HAP-1 (cell line): ENCODE results near the gene ZNF148.

Source experiments
- DNase-seq, 2 experiments: peaks; one replicate each; pipeline ENCODE4 v3.0.0-alpha.2; 2016 to 2020; ENCODE audit warnings: low spot score in 2 of 2
- H3K27me3 ChIP-seq: fragments of 250-450 bp; sonication (Bioruptor Pico); 2 replicates; pipeline ENCODE4 v1.5.1; 2020; ENCODE audit warnings: low read depth, mild to moderate bottlenecking, moderate library complexity
- H3K36me3 ChIP-seq: fragments of 250-450 bp; sonication (Bioruptor Pico); replicated peaks from 2 replicates; pipeline ENCODE4 v1.5.1; 2020; ENCODE audit warnings: mild to moderate bottlenecking
- H3K4me1 ChIP-seq: fragments of 250-450 bp; sonication (Bioruptor Pico); 2 replicates; pipeline ENCODE4 v1.5.1; 2020; ENCODE audit warnings: mild to moderate bottlenecking
- H3K4me3 ChIP-seq: fragments of 250-450 bp; sonication (Bioruptor Pico); 2 replicates; pipeline ENCODE4 v1.5.1; 2020; ENCODE audit warnings: mild to moderate bottlenecking, moderate library complexity
- H3K9me3 ChIP-seq: fragments of 250-450 bp; sonication (Bioruptor Pico); 2 replicates; pipeline ENCODE4 v1.5.1; 2020; ENCODE audit warnings: mild to moderate bottlenecking, moderate library complexity
- in situ Hi-C: fragments of 300-500 bp; cut with MboI; formaldehyde crosslinking; loops from 3 replicates; pipeline ENCODE4 v1.14.3; 2020; ENCODE audit warnings: low sequenced_read_pairs, inconsistent platforms, mixed read lengths

Gene ZNF148

DNA sequence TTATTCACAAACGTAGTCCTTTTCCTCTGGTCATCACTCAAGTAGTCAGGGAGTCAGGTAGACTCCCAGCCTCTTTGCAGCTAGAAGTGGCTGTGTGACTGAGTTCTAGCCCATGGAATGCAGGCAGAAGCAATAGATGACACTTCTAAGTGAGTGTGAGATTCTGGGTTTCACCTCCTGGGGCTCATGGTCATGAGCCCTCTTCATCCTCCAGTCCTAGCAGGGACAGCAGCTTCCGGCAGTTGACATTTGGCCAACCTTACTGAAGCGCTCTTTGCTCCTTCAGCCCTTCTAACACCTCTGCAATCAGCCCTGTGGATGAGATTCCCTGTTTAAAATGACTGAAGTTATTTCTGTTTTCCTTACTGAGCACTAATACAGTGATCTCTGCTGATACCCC is 184.3 kb downstream of the ZNF148 start:
- no peaks in the 10 kb centered on the region for H3K4me1 ChIP-seq
- H3K27me3 ChIP-seq, result no peaks in the 10 kb centered on the region
- H3K4me3 ChIP-seq, result no peak overlapping the region
- no peak for DNase-seq
- in situ Hi-C loops, result no loop called here
- no peaks in the 10 kb centered on the region for H3K36me3 ChIP-seq
- H3K9me3 ChIP-seq, result no peaks in the 10 kb centered on the region

DNA sequence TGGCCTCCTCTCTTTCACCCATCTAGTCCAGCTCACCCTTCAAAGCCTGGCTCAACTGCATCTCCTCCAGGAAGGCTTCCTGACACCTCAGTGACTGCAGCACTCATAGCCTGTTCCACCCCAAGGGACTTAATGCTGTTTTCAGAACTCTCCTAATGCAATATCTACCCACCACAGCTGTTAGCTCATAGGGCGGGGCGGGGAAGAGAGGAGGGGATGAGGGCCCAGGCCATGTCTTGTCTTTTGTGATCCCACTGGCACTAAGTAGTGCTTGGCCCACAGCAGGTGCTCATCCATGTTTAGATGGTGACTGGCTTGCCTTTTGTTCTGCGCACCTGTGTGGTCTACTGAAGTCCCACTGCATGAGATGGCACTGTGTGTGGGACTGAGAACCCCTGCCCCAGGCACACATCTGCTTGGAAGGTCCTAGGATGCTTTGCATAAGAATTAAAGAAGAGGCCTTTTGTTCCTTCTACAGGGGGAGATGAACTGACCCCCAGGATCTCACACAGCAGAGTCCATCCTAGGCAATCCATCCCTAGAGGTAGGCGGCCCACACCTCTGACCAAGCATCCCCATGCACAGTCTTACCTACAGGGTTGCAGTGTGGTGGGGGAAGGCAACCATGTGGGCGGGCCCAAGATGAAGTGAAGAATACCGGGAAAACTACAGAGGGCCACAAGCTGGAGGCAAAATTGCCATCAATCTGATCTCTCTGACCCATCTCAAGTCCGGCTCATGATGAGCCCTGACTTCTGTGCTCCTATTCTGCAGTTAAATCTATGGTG is 185.6 kb downstream of the ZNF148 start:
- Histone ChIP-seq H3K4me1 (0 out of 2 replicates have a peak, but pooled peaks cover 2% of the 10 kb centered on the region), H3K4me3 (no peak overlapping the region), H3K27me3 (no peaks in the 10 kb centered on the region), H3K36me3 (no peaks in the 10 kb centered on the region), H3K9me3 (no peaks in the 10 kb centered on the region)
- in situ Hi-C loops, result no loop called here
- no peak for DNase-seq

DNA sequence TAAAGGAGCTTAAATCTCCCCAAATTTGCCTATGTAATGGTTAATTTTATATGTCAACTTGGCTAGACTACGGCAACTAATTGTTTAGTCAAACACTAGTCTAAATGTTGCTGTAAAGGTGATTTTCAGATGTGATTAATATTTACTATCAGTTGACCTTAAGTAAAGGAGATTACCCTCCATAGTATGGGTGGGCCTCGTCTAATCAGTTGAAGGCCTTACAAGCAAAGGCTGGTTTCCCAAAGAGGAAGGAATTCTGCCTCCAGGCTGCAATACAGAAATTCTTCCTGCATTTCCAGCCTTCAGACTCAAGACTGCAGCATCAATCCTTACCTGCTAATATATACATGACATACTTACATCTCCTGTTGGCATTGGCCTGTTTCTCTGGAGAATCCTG is 186.2 kb downstream of the ZNF148 start:
- H3K4me3 ChIP-seq, result no peak overlapping the region
- in situ Hi-C loops, result no loop called here
- no peaks in the 10 kb centered on the region for H3K27me3 ChIP-seq
- 0 out of 2 replicates have a peak, but pooled peaks cover 2% of the 10 kb centered on the region for H3K4me1 ChIP-seq
- no peaks in the 10 kb centered on the region for H3K9me3 ChIP-seq
- no peak for DNase-seq
- H3K36me3 ChIP-seq, result no peaks in the 10 kb centered on the region

DNA sequence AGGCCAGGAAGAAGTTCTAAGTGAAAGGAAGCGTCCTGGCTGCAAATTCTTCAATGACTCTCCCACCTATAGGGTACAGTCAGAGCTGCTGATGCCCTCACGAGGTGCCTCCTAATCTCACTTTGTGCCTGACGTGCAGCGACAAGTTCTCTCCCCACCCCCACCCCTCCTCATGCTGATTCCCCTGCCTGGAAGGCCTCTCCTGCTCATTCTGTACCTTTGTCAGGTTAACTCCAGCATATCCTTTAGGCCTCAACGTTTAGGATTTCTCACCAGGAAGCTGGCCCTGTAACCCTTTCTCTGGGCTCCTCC is 187.6 kb downstream of the ZNF148 start:
- 0 out of 2 replicates have a peak, but pooled peaks cover 2% of the 10 kb centered on the region for H3K4me1 ChIP-seq
- no peaks in the 10 kb centered on the region for H3K9me3 ChIP-seq
- no peak for DNase-seq
- H3K27me3 ChIP-seq, result no peaks in the 10 kb centered on the region
- H3K4me3 ChIP-seq, result no peak overlapping the region
- H3K36me3 ChIP-seq, result no peaks in the 10 kb centered on the region
- in situ Hi-C loops, result no loop called here

DNA sequence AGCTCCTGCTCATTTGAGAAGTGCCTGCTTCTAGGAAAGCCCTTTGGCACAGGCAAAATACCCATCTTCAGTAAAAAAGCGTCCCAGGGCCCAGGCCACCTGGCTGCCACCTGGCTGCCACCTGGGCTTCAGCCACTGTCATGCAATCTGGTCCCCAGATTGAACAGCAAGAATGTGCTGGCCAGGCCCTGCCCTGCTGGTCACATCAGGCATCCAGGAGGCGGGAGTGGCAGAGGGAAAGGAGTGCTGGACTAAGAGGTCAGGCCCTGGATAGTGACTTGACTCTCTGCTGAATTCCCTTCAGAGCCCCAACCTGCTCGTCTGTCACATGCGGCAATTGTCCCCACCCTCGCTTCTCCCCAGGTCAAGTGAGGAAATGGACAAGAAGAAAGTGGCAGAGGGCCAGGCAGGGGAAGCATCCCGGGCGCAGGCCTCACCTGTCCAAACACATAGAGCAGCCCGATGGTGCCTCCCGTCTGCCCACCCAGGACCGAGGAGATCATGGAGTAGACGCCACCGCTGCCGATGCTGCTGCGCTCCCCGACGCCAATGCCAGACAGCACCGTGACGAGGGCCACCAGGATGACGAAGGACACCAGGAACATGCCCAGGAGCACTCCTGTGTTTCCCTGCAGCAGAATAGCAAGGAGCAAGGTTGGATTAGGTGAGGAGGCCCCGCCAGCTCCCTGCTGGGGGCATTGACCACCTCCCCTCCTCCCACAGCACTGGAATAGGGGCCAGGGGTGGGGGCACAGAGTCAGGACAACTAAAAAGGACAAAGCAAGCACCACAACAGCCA is 188.1 kb downstream of the ZNF148 start:
- in situ Hi-C loops, result no loop called here
- DNase-seq, result no peak

DNA sequence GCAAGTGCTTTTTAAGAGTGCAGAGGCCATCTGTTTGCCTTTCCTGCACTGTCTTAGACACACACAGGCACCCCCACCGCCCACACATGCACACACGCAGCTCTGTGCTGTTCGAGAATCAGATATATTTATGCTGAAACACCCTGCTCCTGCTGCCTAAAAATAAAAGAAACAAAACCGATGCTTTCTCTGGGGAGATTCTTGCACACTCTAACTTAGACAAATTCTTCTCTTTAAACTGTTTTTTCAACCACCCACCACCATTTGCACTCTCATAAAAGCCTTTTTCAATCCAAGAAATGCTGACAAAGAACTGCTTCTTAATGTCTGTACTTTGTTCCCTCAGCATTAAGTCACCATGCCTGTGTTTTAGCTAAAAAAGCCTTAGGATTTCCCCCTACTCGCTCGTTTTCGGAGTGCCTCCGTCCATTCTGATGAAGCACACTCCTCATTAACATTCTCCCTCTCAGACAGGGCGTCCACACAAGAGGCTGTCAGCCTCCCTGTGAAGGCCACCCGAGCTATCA is 188.8 kb downstream of the ZNF148 start:
- DNase-seq, result no peak
- H3K4me1 ChIP-seq, result 0 out of 2 replicates have a peak, but pooled peaks cover 2% of the 10 kb centered on the region
- in situ Hi-C loops, result no loop called here
- H3K27me3 ChIP-seq, result no peaks in the 10 kb centered on the region
- H3K9me3 ChIP-seq, result no peaks in the 10 kb centered on the region
- no peaks in the 10 kb centered on the region for H3K36me3 ChIP-seq
- no peak overlapping the region for H3K4me3 ChIP-seq

More for the DNA sequence above, 188.1 kb downstream of the ZNF148 start:
- Histone ChIP-seq H3K27me3 (no peaks in the 10 kb centered on the region), H3K9me3 (no peaks in the 10 kb centered on the region), H3K4me1 (0 out of 2 replicates have a peak, but pooled peaks cover 2% of the 10 kb centered on the region), H3K4me3 (no peak overlapping the region), H3K36me3 (no peaks in the 10 kb centered on the region)

DNA sequence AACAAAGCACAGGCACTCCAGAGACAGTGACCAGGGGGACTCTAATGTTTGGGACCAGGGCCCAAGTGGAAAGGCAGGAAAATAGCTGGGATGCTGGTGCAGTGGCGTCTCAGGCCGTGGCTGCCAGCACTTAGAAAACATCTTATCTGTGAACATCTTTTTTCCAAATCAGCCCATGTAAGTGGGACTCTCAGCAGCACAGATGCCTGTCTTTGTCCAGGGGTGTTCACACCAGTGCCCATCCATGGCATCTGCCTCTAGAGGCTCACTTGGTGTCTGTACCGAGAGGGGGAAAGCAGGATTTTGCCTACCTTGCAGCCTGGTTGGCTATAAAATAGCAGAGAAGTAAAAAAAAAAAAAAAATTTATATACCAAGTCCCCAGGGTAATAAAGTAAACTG is 189.3 kb downstream of the ZNF148 start:
- no peak for DNase-seq
- in situ Hi-C loops, result no loop called here
- Histone ChIP-seq H3K36me3 (no peaks in the 10 kb centered on the region), H3K9me3 (no peaks in the 10 kb centered on the region), H3K4me3 (no peak overlapping the region), H3K4me1 (0 out of 2 replicates have a peak, but pooled peaks cover 2% of the 10 kb centered on the region), H3K27me3 (no peaks in the 10 kb centered on the region)

DNA sequence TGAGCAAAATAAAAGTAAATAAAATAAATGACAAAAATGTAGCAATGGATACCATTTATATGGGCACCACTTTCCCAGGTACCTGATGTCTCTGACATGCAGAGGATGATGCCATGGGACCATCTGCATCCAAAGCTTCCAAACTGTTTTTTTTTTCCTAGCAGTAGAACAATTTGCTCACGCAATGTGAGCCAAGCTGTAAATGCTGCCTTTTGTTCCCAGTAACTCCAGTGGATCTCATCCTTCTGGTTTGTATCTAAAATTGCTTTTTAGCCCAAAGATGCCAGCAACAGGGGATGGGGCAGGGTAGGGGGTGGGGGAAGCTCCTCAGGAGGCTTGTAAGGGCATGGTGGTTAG is 195.3 kb downstream of the ZNF148 start:
- Histone ChIP-seq H3K4me3 (no peak overlapping the region), H3K4me1 (no peaks in the 10 kb centered on the region), H3K36me3 (no peaks in the 10 kb centered on the region), H3K9me3 (no peaks in the 10 kb centered on the region), H3K27me3 (no peaks in the 10 kb centered on the region)
- no peak for DNase-seq
- in situ Hi-C loops, result no loop called here

DNA sequence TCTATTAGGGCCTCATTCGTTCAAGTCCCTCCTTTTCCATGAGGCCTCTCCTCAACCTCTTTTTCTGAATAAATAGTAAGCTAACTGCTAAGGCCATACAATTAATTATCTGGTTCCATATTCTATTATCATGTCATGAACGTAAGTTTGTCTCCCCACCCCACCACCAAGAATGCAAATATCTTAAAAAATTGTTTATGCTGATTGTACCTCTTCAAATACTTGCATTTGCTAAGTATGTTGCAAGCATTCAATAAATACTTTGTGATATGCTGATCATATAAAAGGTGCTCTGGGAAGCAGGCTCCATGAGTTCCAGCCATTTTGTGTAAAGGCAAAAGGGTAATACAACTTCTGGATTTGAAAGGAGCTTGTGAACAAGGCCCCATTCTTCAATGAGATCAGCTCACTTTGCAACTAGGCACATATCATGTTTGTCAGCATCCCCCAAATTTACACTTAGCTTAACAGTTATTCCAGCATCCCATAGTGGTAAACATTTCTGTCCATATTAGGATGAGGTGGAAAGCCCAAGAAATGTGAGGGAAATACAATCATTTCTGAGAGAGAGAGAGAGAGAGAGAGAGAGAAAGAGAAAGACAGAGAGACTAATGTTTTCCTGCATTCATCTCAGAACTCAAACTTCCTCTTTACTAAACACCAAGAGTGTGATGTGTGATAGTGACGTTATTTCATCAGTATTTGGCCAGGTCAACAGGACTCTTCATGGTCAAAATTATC is 195.8 kb downstream of the ZNF148 start:
- Histone ChIP-seq H3K9me3 (no peaks in the 10 kb centered on the region), H3K27me3 (no peaks in the 10 kb centered on the region), H3K36me3 (no peaks in the 10 kb centered on the region), H3K4me3 (no peak overlapping the region), H3K4me1 (no peaks in the 10 kb centered on the region)
- in situ Hi-C loops, result no loop called here
- DNase-seq, result no peak

DNA sequence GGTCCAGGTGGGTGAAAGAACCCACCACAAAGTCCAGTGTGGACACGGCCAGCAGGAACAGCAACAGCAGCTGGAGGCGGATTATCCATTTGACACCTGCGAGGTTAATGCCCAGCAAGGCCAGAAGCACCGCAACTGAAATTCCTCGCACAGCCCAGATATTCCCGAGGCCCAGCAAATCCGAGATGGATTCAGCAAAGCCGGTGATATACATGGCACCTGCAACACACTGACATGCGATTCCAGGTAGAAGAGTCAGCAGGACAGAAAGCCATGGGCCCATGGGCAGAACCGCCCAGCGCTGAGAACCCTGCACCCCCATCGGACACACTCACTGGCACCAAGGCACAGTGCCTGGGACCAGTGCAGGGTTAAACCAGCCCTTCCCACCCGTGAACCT is 197.4 kb downstream of the ZNF148 start:
- no peaks in the 10 kb centered on the region for H3K36me3 ChIP-seq
- no peaks in the 10 kb centered on the region for H3K9me3 ChIP-seq
- no peak for DNase-seq
- no peaks in the 10 kb centered on the region for H3K27me3 ChIP-seq
- in situ Hi-C loops, result no loop called here
- H3K4me3 ChIP-seq, result no peak overlapping the region
- no peaks in the 10 kb centered on the region for H3K4me1 ChIP-seq
